H1 (cell line): ENCODE data around the gene BIVM. TPM values are rescaled to one million over a fixed set of nuclear protein-coding genes. Genes with fewer than 3 reads are reported as not detected.

Experiments
- CTCF ChIA-PET: fragments of 300-600 bp; sonication (Branson Sonifier 250); formaldehyde crosslinking; loops from one replicate; lab custom pipeline; 2021; ENCODE audit not compliant: partially characterized antibody; lab: Charles Lee
- POLR2A ChIA-PET: fragments of 300-600 bp; sonication (Branson Sonifier 250); formaldehyde crosslinking; loops from one replicate; lab custom pipeline; 2021; ENCODE audit warnings: inconsistent platforms; ENCODE audit not compliant: partially characterized antibody; lab: Charles Lee
- DNase-seq, 2 experiments: peaks; one replicate each; pipeline versions ENCODE4 v3.0.0 to v3.0.0-alpha.2; 2010 to 2022; ENCODE audit warnings: low spot score in 2 of 2, low read depth in 1 of 2, mixed read lengths in 1 of 2
- FAIRE-seq: peaks from 2 replicates; lab custom pipeline; 2011; peaks lifted over from hg19 to GRCh38; lab: Jason Lieb, UNC
- H2AFZ ChIP-seq: 2 replicates; pipeline ENCODE4 v1.8.1; 2012; ENCODE audit warnings: low read length, inconsistent platforms
- H2AK5ac ChIP-seq: 2 replicates; pipeline ENCODE4 v1.6.1; 2013; ENCODE audit warnings: low read depth, low read length
- H2BK120ac ChIP-seq: replicated peaks from 2 replicates; pipeline ENCODE3; 2013; ENCODE audit warnings: low read depth, low read length, inconsistent platforms
- H2BK12ac ChIP-seq: 2 replicates; pipeline ENCODE4 v1.6.1; 2013; ENCODE audit warnings: low read depth, low read length
- H2BK15ac ChIP-seq: 2 replicates; pipeline ENCODE4 v1.6.1; 2013; ENCODE audit warnings: low read length
- H2BK20ac ChIP-seq: 2 replicates; pipeline ENCODE4 v1.6.1; 2013; ENCODE audit warnings: low read length
- H2BK5ac ChIP-seq: 2 replicates; pipeline ENCODE4 v1.6.1; 2013; ENCODE audit warnings: low read depth, low read length
- H3K14ac ChIP-seq: 2 replicates; pipeline ENCODE4 v1.6.1; 2013; ENCODE audit warnings: inconsistent platforms; ENCODE audit not compliant: insufficient read length
- H3K18ac ChIP-seq: 2 replicates; pipeline ENCODE4 v1.6.1; 2013; ENCODE audit warnings: low read length; ENCODE audit errors: extremely low read depth
- H3K23ac ChIP-seq: 2 replicates; pipeline ENCODE4 v1.6.1; 2013; ENCODE audit warnings: inconsistent platforms; ENCODE audit not compliant: insufficient read length
- H3K23me2 ChIP-seq: 2 replicates; pipeline ENCODE4 v1.6.1; 2013; ENCODE audit warnings: low read depth, low read length
- H3K27ac ChIP-seq: 2 replicates; pipeline ENCODE4 v1.6.1; 2011; ENCODE audit warnings: low read depth, low read length, inconsistent platforms
- H3K27me3 ChIP-seq, 4 experiments: replicated peaks in 1 of 4; 1 replicate in 1 of 4; 2 replicates in 3 of 4; pipeline versions ENCODE4 v1.6.1 to v1.8.1; 2011 to 2013; ENCODE audit warnings: low read length in 3 of 4, mild to moderate bottlenecking in 3 of 4, inconsistent platforms in 2 of 4, mixed read lengths in 2 of 4, moderate library complexity in 1 of 4; ENCODE audit not compliant: control insufficient read depth in 3 of 4, insufficient read depth in 3 of 4; ENCODE audit errors: extremely low read depth in 1 of 4
- H3K36me3 ChIP-seq, 4 experiments: 2 replicates each; pipeline versions ENCODE4 v1.6.1 to v1.8.1; 2011 to 2013; ENCODE audit warnings: mild to moderate bottlenecking in 4 of 4, low read length in 3 of 4, moderate library complexity in 2 of 4, control low read depth in 1 of 4, inconsistent platforms in 1 of 4; ENCODE audit not compliant: insufficient read depth in 4 of 4, control insufficient read depth in 2 of 4
- H3K4ac ChIP-seq: replicated peaks from 2 replicates; pipeline ENCODE3; 2013; ENCODE audit warnings: low read length, low read depth, mixed read lengths, inconsistent platforms; ENCODE audit not compliant: insufficient read length
- H3K4me1 ChIP-seq, 4 experiments: replicated peaks in 1 of 4; 1 replicate in 1 of 4; 2 replicates in 3 of 4; pipeline versions ENCODE4 v1.6.1 to v1.8.1; 2011 to 2013; ENCODE audit warnings: low read length in 3 of 4, inconsistent platforms in 2 of 4, mixed read lengths in 1 of 4; ENCODE audit not compliant: insufficient read depth in 4 of 4, control insufficient read depth in 3 of 4
- H3K4me2 ChIP-seq, 2 experiments: 2 replicates each; pipeline versions ENCODE4 v1.6.1 to v1.8.1; 2011 to 2013; ENCODE audit warnings: low read depth in 2 of 2, low read length in 2 of 2, control low read depth in 1 of 2, inconsistent platforms in 1 of 2, mild to moderate bottlenecking in 1 of 2; ENCODE audit not compliant: insufficient read depth in 1 of 2
- H3K4me3 ChIP-seq, 4 experiments: fragments of 200-600, 300-600 bp in 1 of 4; sonication (generic), shearing (Covaris generic), sonication (Bioruptor Twin) in 1 of 4; 2 replicates each; pipeline versions ENCODE4 v1.5.1 to v1.8.1; 2011 to 2016; ENCODE audit warnings: low read length in 4 of 4, low read depth in 3 of 4, control low read depth in 2 of 4, inconsistent platforms in 2 of 4, mild to moderate bottlenecking in 2 of 4, mixed read lengths in 1 of 4, moderate library complexity in 1 of 4; ENCODE audit not compliant: insufficient read depth in 2 of 4; ENCODE audit errors: extremely low read depth in 1 of 4
- H3K56ac ChIP-seq: replicated peaks from 2 replicates; pipeline ENCODE3; 2013; ENCODE audit warnings: low read depth, mild to moderate bottlenecking, mixed read lengths, low read length, inconsistent platforms; ENCODE audit not compliant: insufficient read length
- H3K79me1 ChIP-seq: 2 replicates; pipeline ENCODE4 v1.6.1; 2013; ENCODE audit warnings: low read depth, low read length, control low read depth
- H3K79me2 ChIP-seq, 2 experiments: 2 replicates each; pipeline versions ENCODE4 v1.6.1 to v1.8.1; 2012 to 2013; ENCODE audit warnings: low read length in 2 of 2, mild to moderate bottlenecking in 2 of 2, inconsistent platforms in 1 of 2; ENCODE audit not compliant: insufficient read depth in 2 of 2, control insufficient read depth in 1 of 2
- H3K9ac ChIP-seq, 4 experiments: replicated peaks in 1 of 4; 1 replicate in 1 of 4; 2 replicates in 3 of 4; pipeline versions ENCODE4 v1.6.1 to v1.8.1; 2011 to 2013; ENCODE audit warnings: low read depth in 3 of 4, low read length in 3 of 4, control low read depth in 2 of 4, mild to moderate bottlenecking in 2 of 4, moderate library complexity in 2 of 4, inconsistent platforms in 1 of 4; ENCODE audit errors: extremely low read depth in 1 of 4
- H3K9me3 ChIP-seq, 2 experiments: 2 replicates each; pipeline versions ENCODE4 v1.6.1 to v1.8.1; 2012 to 2013; ENCODE audit warnings: mild to moderate bottlenecking in 2 of 2, moderate library complexity in 2 of 2, control low read depth in 1 of 2, inconsistent platforms in 1 of 2, low read depth in 1 of 2, low read length in 1 of 2, mixed read lengths in 1 of 2; ENCODE audit not compliant: insufficient read depth in 2 of 2
- H4K20me1 ChIP-seq, 2 experiments: replicated peaks in 1 of 2; 2 replicates each; pipeline versions ENCODE3 to v1.8.1; 2011 to 2013; ENCODE audit warnings: inconsistent platforms in 2 of 2, low read length in 2 of 2, mild to moderate bottlenecking in 1 of 2; ENCODE audit not compliant: insufficient read depth in 2 of 2, control insufficient read depth in 1 of 2
- H4K5ac ChIP-seq: 2 replicates; pipeline ENCODE4 v1.6.1; 2013; ENCODE audit warnings: low read length, low read depth, mixed read lengths, inconsistent platforms; ENCODE audit not compliant: insufficient read length
- H4K8ac ChIP-seq: 2 replicates; pipeline ENCODE4 v1.8.0; 2013; ENCODE audit warnings: mild to moderate bottlenecking, moderate library complexity, low read length, inconsistent platforms; ENCODE audit not compliant: insufficient read depth; ENCODE audit errors: extremely low read depth
- H4K91ac ChIP-seq: replicated peaks from 2 replicates; pipeline ENCODE3; 2013; ENCODE audit warnings: low read length, mixed read lengths, inconsistent platforms; ENCODE audit not compliant: insufficient read length
- CTBP2 ChIP-seq: IDR thresholded peaks from 2 replicates; pipeline ENCODE4 v1.7.0; 2011; ENCODE audit warnings: borderline replicate concordance, mild to moderate bottlenecking, moderate library complexity, mixed read lengths, low read length; ENCODE audit not compliant: insufficient read depth, insufficient read length
- MAX ChIP-seq: IDR thresholded peaks from 2 replicates; pipeline ENCODE4 v1.6.1; 2012; ENCODE audit warnings: inconsistent platforms
- POLR2AphosphoS5 ChIP-seq: IDR thresholded peaks from 2 replicates; pipeline ENCODE4 v1.6.1; 2011; ENCODE audit warnings: low read depth, low read length
- RAD21 ChIP-seq, 2 experiments: IDR thresholded peaks in 1 of 2; conservative IDR thresholded peaks in 1 of 2; 2 replicates each; pipeline ENCODE4 v1.6.1; 2011; ENCODE audit warnings: low read depth in 2 of 2, low read length in 2 of 2, improper control_type of control experiment in 1 of 2, inconsistent platforms in 1 of 2, mild to moderate bottlenecking in 1 of 2, moderate library complexity in 1 of 2
- SIN3A ChIP-seq, 2 experiments: IDR thresholded peaks in 1 of 2; conservative IDR thresholded peaks in 1 of 2; 2 replicates each; pipeline ENCODE4 v1.6.1; 2011 to 2012; ENCODE audit warnings: low read length in 2 of 2, improper control_type of control experiment in 1 of 2, low read depth in 1 of 2, mild to moderate bottlenecking in 1 of 2
- SIX5 ChIP-seq: IDR thresholded peaks from 2 replicates; pipeline ENCODE4 v1.6.1; 2011; ENCODE audit warnings: mild to moderate bottlenecking, low read depth, low read length
- TCF12 ChIP-seq: IDR thresholded peaks from 2 replicates; pipeline ENCODE4 v1.6.1; 2011; ENCODE audit warnings: low read depth, mild to moderate bottlenecking, low read length
- TEAD4 ChIP-seq: IDR thresholded peaks from 2 replicates; pipeline ENCODE4 v1.6.1; 2012; ENCODE audit warnings: low read depth, low read length, inconsistent platforms, mixed read lengths
- ZNF274 ChIP-seq: IDR thresholded peaks from 2 replicates; pipeline ENCODE4 v1.7.0; 2012; ENCODE audit warnings: low read length, borderline replicate concordance; ENCODE audit errors: extremely low read depth
- WGBS, 2 experiments: shearing (Covaris generic) in 1 of 2; methylation state at CpG; one replicate each; pipeline versions ENCODE4 v1.1.6 to v1.1.7; 2013 to 2015; ENCODE audit warnings: low lambda C conversion rate in 2 of 2, mixed read lengths in 2 of 2, inconsistent platforms in 1 of 2, low coverage in 1 of 2, missing lambda C conversion rate in 1 of 2; ENCODE audit not compliant: insufficient replicate concordance in 2 of 2, insufficient coverage in 1 of 2, insufficient read length in 1 of 2; ENCODE audit errors: extremely low coverage in 1 of 2, missing lambda C conversion rate in 1 of 2; 5-methylcytosine and 5-hydroxymethylcytosine counted together
- polyA plus RNA-seq, 7 experiments: library from polyadenylated mRNA; depleted of rRNA in 3 of 7; stranded (reverse) in 5 of 7; unstranded in 2 of 7; fragments of >200 nt in 5 of 7; fragments of 200-250 nt in 2 of 7; gene quantifications; 1 replicate in 5 of 7; 2 replicates in 1 of 7; 4 replicates in 1 of 7; pipeline versions ENCODE4 v1.2.1 to v1.2.3, GENCODE V29; 2011 to 2013; ENCODE audit warnings: missing spikeins in 2 of 7, mixed read lengths in 2 of 7
- total RNA-seq: library from RNA; stranded (reverse); fragmentation: NEBNext Ultra II Directional; extraction: Animal tissue kit (Norgen Biotek cat#: 25700); gene quantifications from 2 replicates; pipeline ENCODE4 v1.2.1, GENCODE V29; 2021

BIVM gene
- total and polyA plus RNA-seq, 2 of the 8 experiments (the other 6 are each of a cell fraction or from before 2014, with no cell fraction given) = 1.8 to 5.5 TPM

DNA sequence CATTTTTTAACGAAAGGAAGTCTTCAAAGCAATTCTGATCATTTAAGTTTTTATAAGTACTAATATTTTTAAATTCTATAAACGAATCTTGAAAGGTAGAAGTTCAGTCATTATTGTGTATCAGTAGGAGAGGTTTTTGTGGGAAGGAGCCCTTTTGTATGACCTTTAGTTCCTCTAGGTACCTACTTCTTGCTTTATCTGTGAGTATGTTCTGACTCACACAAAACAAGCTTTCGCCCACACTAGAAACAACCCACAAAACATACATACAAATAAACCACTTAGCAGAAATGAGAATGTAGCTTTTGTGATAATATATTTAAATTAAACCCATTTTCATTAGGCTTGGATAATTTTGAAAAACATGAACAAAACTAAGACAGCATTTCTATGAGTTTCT, 74.7 kb downstream of the BIVM start:
- Histone ChIP-seq H2AFZ (no peak overlapping the region), H4K91ac (no peak overlapping the region), H3K4me3 (no peak overlapping the region), H3K4me2 (no peak overlapping the region), H3K79me2 (no peaks in the 10 kb centered on the region), H3K9ac (no peak overlapping the region), H2BK5ac (no peak overlapping the region), H3K4ac (no peak overlapping the region), H3K27me3 (no peaks in the 10 kb centered on the region), H3K18ac (no peak overlapping the region), H4K20me1 (no peaks in the 10 kb centered on the region), H3K27ac (no peak overlapping the region), H3K36me3 (peaks cover 0 to 18% (median 1%) of the 10 kb centered on the region in 4 experiments; a peak in 4 of 8 replicates), H3K23ac (no peak overlapping the region), H2BK12ac (no peak overlapping the region), H3K4me1 (peaks cover 2 to 5% (median 3%) of the 10 kb centered on the region in 4 experiments; a peak in 5 of 7 replicates), H4K5ac (no peak overlapping the region), H2BK20ac (no peak overlapping the region), H3K23me2 (no peaks in the 10 kb centered on the region), H2AK5ac (no peak overlapping the region), H2BK15ac (no peak overlapping the region), H3K56ac (no peak overlapping the region), H3K9me3 (no peaks in the 10 kb centered on the region), H2BK120ac (no peak overlapping the region), H4K8ac (no peak overlapping the region), H3K79me1 (no peaks in the 10 kb centered on the region), H3K14ac (no peak overlapping the region)
- no peak for FAIRE-seq
- ChIA-PET CTCF (interaction anchor here (1.1 kb wide), 1 partner anchor 11 kb away, joined by 3 read pairs; no protein-coding TSS in a partner anchor), POLR2A (no interaction called here)
- WGBS, 2 experiments = 55% methylated on average over 3 of the region's 3 CpGs; no CpG with 5 or more reads in 1 of the 2 experiments
- no peak for TF ChIP-seq POLR2AphosphoS5
- no peak for TF ChIP-seq CTBP2
- TF ChIP-seq ZNF274 = no peak
- no peak for TF ChIP-seq SIX5
- no peak for TF ChIP-seq SIN3A (conservative IDR thresholded peaks at IDR 0.05 in 1 of 2, IDR thresholded peaks at IDR 0.05 in 1 of 2; ENCODE audit: low read depth in 1 of 2, low read length in 2 of 2)
- no peak for TF ChIP-seq RAD21 (IDR thresholded peaks at IDR 0.05 in 1 of 2, conservative IDR thresholded peaks at IDR 0.05 in 1 of 2; ENCODE audit: low read depth in 2 of 2, low read length in 2 of 2)
- TF ChIP-seq TCF12 = no peak
- no peak for TF ChIP-seq TEAD4
- no peak for TF ChIP-seq MAX
- DNase-seq = no peak
